OCI-LY3 (cell line): Measurements from ENCODE around the gene MAGED2.

Experiments
- H2AFZ ChIP-seq: fragments of 200-600, 300-600 bp; shearing (Covaris generic); 2 replicates; pipeline ENCODE4 v1.6.0; 2014; ENCODE audit warnings: antibody characterized with exemption, low read depth, low read length
- H3K27ac ChIP-seq: fragments of 200-600, 300-600 bp; sonication (generic); 2 replicates; pipeline ENCODE4 v1.5.1; 2014; ENCODE audit warnings: mild to moderate bottlenecking, low read length, moderate library complexity, mixed read lengths
- H3K27me3 ChIP-seq: fragments of 200-600, 300-600 bp; sonication (generic); 2 replicates; pipeline ENCODE4 v1.6.1; 2014; ENCODE audit warnings: low read depth, low read length, mixed read lengths
- H3K36me3 ChIP-seq: fragments of 200-600, 300-600 bp; sonication (generic); replicated peaks from 2 replicates; pipeline ENCODE3; 2014; ENCODE audit warnings: low read depth, low read length, mixed read lengths
- H3K4me1 ChIP-seq: fragments of 300-600, 200-600 bp; sonication (generic); 2 replicates; pipeline ENCODE4 v1.6.1; 2014; ENCODE audit warnings: low read length, mixed read lengths
- H3K4me2 ChIP-seq: fragments of 200-600, 300-600 bp; sonication (generic); 2 replicates; pipeline ENCODE4 v1.6.1; 2014; ENCODE audit warnings: low read length, mixed read lengths
- H3K4me3 ChIP-seq: fragments of 300-600, 200-600 bp; sonication (generic); 2 replicates; pipeline ENCODE4 v1.5.1; 2014; ENCODE audit warnings: antibody characterized with exemption, mild to moderate bottlenecking, low read length, moderate library complexity
- H3K79me2 ChIP-seq: fragments of 300-600, 200-600 bp; shearing (Covaris generic); 2 replicates; pipeline ENCODE4 v1.6.1; 2014; ENCODE audit warnings: mild to moderate bottlenecking, low read length, mixed read lengths
- H3K9ac ChIP-seq: fragments of 300-600, 200-600 bp; shearing (Covaris generic); 2 replicates; pipeline ENCODE4 v1.6.0; 2014; ENCODE audit warnings: mild to moderate bottlenecking, low read length, moderate library complexity
- H3K9me3 ChIP-seq: fragments of 200-600, 300-600 bp; shearing (Covaris generic); 2 replicates; pipeline ENCODE4 v1.6.1; 2014; ENCODE audit warnings: low read length, mixed read lengths; ENCODE audit not compliant: insufficient read depth
- H4K20me1 ChIP-seq: fragments of 200-600, 300-600 bp; sonication (generic); 2 replicates; pipeline ENCODE4 v1.6.1; 2016; ENCODE audit warnings: low read length, mixed read lengths; ENCODE audit not compliant: insufficient read depth
- EZH2phosphoT487 ChIP-seq: fragments of 200-600 bp; shearing (Covaris generic); IDR thresholded peaks from 2 replicates; pipeline ENCODE4 v1.6.1; 2018; ENCODE audit warnings: antibody characterized with exemption, mixed run types, low read depth
- TF ChIP-seq, protein P1 (sequence below): fragments of 200-600, 300-600 bp; sonication (generic); IDR thresholded peaks from 2 replicates; pipeline ENCODE4 v1.5.1; 2014; ENCODE audit warnings: antibody characterized with exemption, low read length, low read depth

MAGED2 gene

GRCh38 chrX:54812306-54812705 lies 4.8 kb downstream of the MAGED2 start:
- H3K4me2 ChIP-seq, result no peak overlapping the region
- no peaks in the 10 kb centered on the region for H3K9me3 ChIP-seq
- H3K27me3 ChIP-seq, result no peaks in the 10 kb centered on the region
- peaks cover 14% of the 10 kb centered on the region; the same call in 1 of the 2 replicates for H3K79me2 ChIP-seq
- H4K20me1 ChIP-seq, result no peaks in the 10 kb centered on the region
- H3K4me3 ChIP-seq, result no peak overlapping the region
- TF ChIP-seq, protein P1, sequence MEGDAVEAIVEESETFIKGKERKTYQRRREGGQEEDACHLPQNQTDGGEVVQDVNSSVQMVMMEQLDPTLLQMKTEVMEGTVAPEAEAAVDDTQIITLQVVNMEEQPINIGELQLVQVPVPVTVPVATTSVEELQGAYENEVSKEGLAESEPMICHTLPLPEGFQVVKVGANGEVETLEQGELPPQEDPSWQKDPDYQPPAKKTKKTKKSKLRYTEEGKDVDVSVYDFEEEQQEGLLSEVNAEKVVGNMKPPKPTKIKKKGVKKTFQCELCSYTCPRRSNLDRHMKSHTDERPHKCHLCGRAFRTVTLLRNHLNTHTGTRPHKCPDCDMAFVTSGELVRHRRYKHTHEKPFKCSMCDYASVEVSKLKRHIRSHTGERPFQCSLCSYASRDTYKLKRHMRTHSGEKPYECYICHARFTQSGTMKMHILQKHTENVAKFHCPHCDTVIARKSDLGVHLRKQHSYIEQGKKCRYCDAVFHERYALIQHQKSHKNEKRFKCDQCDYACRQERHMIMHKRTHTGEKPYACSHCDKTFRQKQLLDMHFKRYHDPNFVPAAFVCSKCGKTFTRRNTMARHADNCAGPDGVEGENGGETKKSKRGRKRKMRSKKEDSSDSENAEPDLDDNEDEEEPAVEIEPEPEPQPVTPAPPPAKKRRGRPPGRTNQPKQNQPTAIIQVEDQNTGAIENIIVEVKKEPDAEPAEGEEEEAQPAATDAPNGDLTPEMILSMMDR, result no peak
- TF ChIP-seq EZH2phosphoT487, result no peak
- no peak overlapping the region for H3K9ac ChIP-seq
- peaks cover 5% of the 10 kb centered on the region for H3K4me1 ChIP-seq
- no peak overlapping the region for H2AFZ ChIP-seq
- H3K36me3 ChIP-seq, result peaks cover 12% of the 10 kb centered on the region
- H3K27ac ChIP-seq, result no peak overlapping the region

GRCh38 chrX:54817220-54817820 lies 9.8 kb downstream of the MAGED2 start:
- Histone ChIP-seq H3K27me3 (no peaks in the 10 kb centered on the region), H3K36me3 (peaks cover 12% of the 10 kb centered on the region), H3K27ac (no peak overlapping the region), H3K79me2 (no peaks in the 10 kb centered on the region), H2AFZ (no peak overlapping the region), H4K20me1 (no peaks in the 10 kb centered on the region), H3K4me2 (no peak overlapping the region), H3K4me1 (no peaks in the 10 kb centered on the region), H3K4me3 (no peak overlapping the region), H3K9me3 (no peaks in the 10 kb centered on the region), H3K9ac (no peak overlapping the region)
- TF ChIP-seq, protein P1, result no peak
- no peak for TF ChIP-seq EZH2phosphoT487

DNA sequence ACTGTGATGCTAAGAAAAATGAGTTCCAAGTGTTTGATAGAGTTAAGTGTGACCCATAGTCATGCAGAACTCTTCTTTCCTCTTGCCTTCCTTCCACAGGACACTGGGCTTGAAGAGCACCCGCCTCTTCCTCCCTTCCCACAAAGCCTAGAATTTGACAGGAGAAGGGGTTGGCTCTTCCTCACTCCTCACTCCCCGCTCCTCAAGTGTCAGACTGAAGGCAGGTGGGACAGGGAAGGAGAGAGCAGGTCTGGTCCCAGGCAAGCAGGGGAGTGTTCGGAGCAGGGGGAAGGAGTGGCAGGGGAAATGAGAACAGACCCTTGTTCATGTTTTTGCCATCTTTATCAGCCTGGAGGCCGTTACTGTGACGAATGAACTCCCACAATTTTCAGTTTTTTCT lies 10.7 kb downstream of the MAGED2 start:
- H3K4me2 ChIP-seq, result no peak overlapping the region
- no peaks in the 10 kb centered on the region for H4K20me1 ChIP-seq
- no peak for TF ChIP-seq EZH2phosphoT487
- TF ChIP-seq, protein P1, result no peak
- no peak overlapping the region for H3K4me3 ChIP-seq
- H3K27ac ChIP-seq, result no peak overlapping the region
- H3K36me3 ChIP-seq, result peaks cover 12% of the 10 kb centered on the region
- H3K9me3 ChIP-seq, result no peaks in the 10 kb centered on the region
- H2AFZ ChIP-seq, result no peak overlapping the region
- H3K9ac ChIP-seq, result no peak overlapping the region
- H3K4me1 ChIP-seq, result no peaks in the 10 kb centered on the region
- H3K79me2 ChIP-seq, result no peaks in the 10 kb centered on the region
- H3K27me3 ChIP-seq, result no peaks in the 10 kb centered on the region

- Histone ChIP-seq H3K4me3 (no peak overlapping the region), H4K20me1 (no peaks in the 10 kb centered on the region), H3K27ac (no peak overlapping the region), H3K79me2 (no peaks in the 10 kb centered on the region), H2AFZ (no peak overlapping the region), H3K27me3 (no peaks in the 10 kb centered on the region), H3K4me2 (no peak overlapping the region), H3K36me3 (peaks cover 4% of the 10 kb centered on the region), H3K9me3 (no peaks in the 10 kb centered on the region), H3K9ac (no peak overlapping the region), H3K4me1 (no peaks in the 10 kb centered on the region)
- TF ChIP-seq, protein P1, result no peak
- TF ChIP-seq EZH2phosphoT487, result no peak
These were observed 11.7 kb downstream of the MAGED2 start for GRCh38 chrX:54819201-54819600.
